Loucy (cell line): ENCODE results near the gene TAAR9.
"Not testable (repeated sequence)": the region's sequence is repeated elsewhere in the genome, so short reads cannot be mapped to it uniquely, and the experiment has no call there.

Source experiments
- H2AFZ ChIP-seq: fragments of 200-600 bp; sonication (generic); 2 replicates; pipeline ENCODE4 v1.6.0; 2016; ENCODE audit warnings: antibody characterized with exemption, mild to moderate bottlenecking, low read length, moderate library complexity
- H3F3A ChIP-seq: fragments of 200-600 bp; 2 replicates; pipeline ENCODE4 v1.6.0; 2016; ENCODE audit warnings: antibody characterized with exemption, low read depth, mild to moderate bottlenecking
- H3K27me3 ChIP-seq: fragments of 200-600 bp; sonication (generic); 2 replicates; pipeline ENCODE4 v1.6.1; 2014; ENCODE audit warnings: low read length, mild to moderate bottlenecking; ENCODE audit not compliant: insufficient read depth, poor library complexity, severe bottlenecking
- H3K36me3 ChIP-seq: fragments of 200-600 bp; sonication (generic); 2 replicates; pipeline ENCODE4 v1.6.1; 2016; ENCODE audit warnings: low read length; ENCODE audit not compliant: insufficient read depth
- H3K4me1 ChIP-seq: fragments of 200-600 bp; sonication (generic); 2 replicates; pipeline ENCODE4 v1.5.1; 2014; ENCODE audit warnings: low read length, mild to moderate bottlenecking; ENCODE audit not compliant: insufficient read depth, poor library complexity, severe bottlenecking
- H3K4me2 ChIP-seq: fragments of 200-600 bp; sonication (generic); 2 replicates; pipeline ENCODE4 v1.6.0; 2014; ENCODE audit warnings: antibody characterized with exemption, low read length, low read depth, mild to moderate bottlenecking; ENCODE audit not compliant: poor library complexity, severe bottlenecking
- H3K4me3 ChIP-seq: fragments of 200-600 bp; sonication (generic); 2 replicates; pipeline ENCODE4 v1.5.1; 2014; ENCODE audit warnings: low read length, mild to moderate bottlenecking, mixed read lengths; ENCODE audit not compliant: poor library complexity, severe bottlenecking
- H3K79me2 ChIP-seq: fragments of 200-600 bp; sonication (generic); 2 replicates; pipeline ENCODE4 v1.6.1; 2014; ENCODE audit warnings: low read length; ENCODE audit not compliant: insufficient read depth
- H3K9ac ChIP-seq: fragments of 200-600 bp; sonication (generic); 2 replicates; pipeline ENCODE4 v1.6.0; 2014; ENCODE audit warnings: mild to moderate bottlenecking, low read depth, low read length, moderate library complexity; ENCODE audit not compliant: poor library complexity, severe bottlenecking
- H3K9me2 ChIP-seq: fragments of 200-600 bp; sonication (generic); replicated peaks from 2 replicates; pipeline ENCODE4 v1.6.1; 2016; ENCODE audit warnings: low read depth, low read length, mixed read lengths
- H3K9me3 ChIP-seq: fragments of 200-600 bp; sonication (generic); 2 replicates; pipeline ENCODE4 v1.6.1; 2014; ENCODE audit warnings: mild to moderate bottlenecking, antibody characterized with exemption, low read length, low read depth; ENCODE audit not compliant: insufficient read depth
- H4K20me1 ChIP-seq: fragments of 200-600 bp; sonication (generic); 2 replicates; pipeline ENCODE4 v1.6.0; 2014; ENCODE audit warnings: antibody characterized with exemption, low read length, mild to moderate bottlenecking; ENCODE audit not compliant: insufficient read depth, poor library complexity, severe bottlenecking
- EZH2phosphoT487 ChIP-seq: fragments of 200-600 bp; IDR thresholded peaks from 2 replicates; pipeline ENCODE4 v1.6.1; 2018; ENCODE audit warnings: antibody characterized with exemption, mild to moderate bottlenecking, moderate library complexity, borderline replicate concordance
- TF ChIP-seq, protein P1 (sequence below): fragments of 200-600 bp; sonication (generic); conservative IDR thresholded peaks from 2 replicates; pipeline ENCODE4 v1.5.1; 2014; ENCODE audit warnings: mild to moderate bottlenecking, antibody characterized with exemption, low read length

Gene TAAR9

DNA sequence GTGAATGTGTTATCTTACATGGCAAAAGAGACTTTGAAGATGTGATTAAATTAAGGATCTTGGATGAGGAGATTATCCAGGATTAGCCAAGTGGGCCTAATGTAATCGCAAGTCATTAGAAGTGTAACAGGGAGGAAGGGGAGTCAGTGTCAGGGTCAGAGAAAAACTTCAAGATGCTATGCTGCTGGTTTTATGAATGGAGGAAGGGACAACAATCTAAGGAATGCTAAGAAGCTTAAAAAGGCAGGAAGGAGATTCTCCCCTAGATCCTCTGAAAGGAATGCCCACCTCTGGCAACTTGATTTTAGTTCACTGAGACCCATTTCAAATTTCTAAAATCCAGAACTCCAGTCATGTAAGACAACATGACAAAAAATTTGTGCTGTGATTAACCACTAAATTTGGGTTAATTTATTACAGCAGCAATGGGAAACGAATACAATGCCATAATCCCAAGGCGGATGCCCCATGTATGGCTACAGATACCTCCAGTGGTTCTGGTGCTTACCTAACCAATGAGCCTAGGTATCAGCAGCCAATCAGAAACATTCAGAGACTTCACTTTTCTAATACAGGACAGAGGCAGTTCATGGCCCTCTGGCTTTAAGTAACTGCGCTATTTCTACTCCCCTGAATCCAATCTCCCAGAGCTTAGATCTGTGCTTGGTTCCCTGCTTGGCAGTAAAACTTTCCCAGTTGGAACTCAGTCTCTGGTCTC, 10.8 kb downstream of the TAAR9 start:
- Histone ChIP-seq H3K27me3 (no peaks in the 10 kb centered on the region), H3K36me3 (no peaks in the 10 kb centered on the region), H3K4me1 (no peaks in the 10 kb centered on the region), H3K4me2 (no peak overlapping the region), H3K79me2 (no peaks in the 10 kb centered on the region), H3K9me2 (no peaks in the 10 kb centered on the region), H2AFZ (no peak overlapping the region), H3K4me3 (no peak overlapping the region), H3K9me3 (no peaks in the 10 kb centered on the region), H4K20me1 (no peaks in the 10 kb centered on the region), H3F3A (no peaks in the 10 kb centered on the region), H3K9ac (no peak overlapping the region)
- TF ChIP-seq, protein P1, sequence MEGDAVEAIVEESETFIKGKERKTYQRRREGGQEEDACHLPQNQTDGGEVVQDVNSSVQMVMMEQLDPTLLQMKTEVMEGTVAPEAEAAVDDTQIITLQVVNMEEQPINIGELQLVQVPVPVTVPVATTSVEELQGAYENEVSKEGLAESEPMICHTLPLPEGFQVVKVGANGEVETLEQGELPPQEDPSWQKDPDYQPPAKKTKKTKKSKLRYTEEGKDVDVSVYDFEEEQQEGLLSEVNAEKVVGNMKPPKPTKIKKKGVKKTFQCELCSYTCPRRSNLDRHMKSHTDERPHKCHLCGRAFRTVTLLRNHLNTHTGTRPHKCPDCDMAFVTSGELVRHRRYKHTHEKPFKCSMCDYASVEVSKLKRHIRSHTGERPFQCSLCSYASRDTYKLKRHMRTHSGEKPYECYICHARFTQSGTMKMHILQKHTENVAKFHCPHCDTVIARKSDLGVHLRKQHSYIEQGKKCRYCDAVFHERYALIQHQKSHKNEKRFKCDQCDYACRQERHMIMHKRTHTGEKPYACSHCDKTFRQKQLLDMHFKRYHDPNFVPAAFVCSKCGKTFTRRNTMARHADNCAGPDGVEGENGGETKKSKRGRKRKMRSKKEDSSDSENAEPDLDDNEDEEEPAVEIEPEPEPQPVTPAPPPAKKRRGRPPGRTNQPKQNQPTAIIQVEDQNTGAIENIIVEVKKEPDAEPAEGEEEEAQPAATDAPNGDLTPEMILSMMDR, result no peak
- TF ChIP-seq EZH2phosphoT487, result no peak

DNA sequence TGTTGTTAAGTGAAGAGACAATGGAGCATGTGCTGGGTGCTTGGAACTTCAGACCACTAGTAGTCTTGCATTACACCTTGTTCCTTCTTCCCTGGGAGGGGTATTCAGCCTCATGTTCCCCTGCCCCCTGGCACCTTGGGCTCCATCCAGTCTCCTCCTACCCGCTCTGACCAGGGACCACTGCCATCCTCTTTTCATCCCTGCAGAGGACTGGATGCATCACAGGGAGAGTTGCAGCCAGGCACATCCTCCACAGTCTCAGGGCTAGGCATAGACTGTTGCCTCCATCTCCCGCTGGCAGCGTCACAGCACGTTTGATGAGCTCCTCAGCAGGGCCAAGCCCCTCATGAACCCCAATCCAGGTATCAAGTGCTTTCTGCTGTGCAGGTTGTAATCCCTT, 13.1 kb downstream of the TAAR9 start:
- Histone ChIP-seq H3K4me2 (no peak overlapping the region), H4K20me1 (no peaks in the 10 kb centered on the region), H3F3A (no peaks in the 10 kb centered on the region), H3K4me1 (no peaks in the 10 kb centered on the region), H3K4me3 (no peak overlapping the region), H3K9me2 (no peaks in the 10 kb centered on the region), H2AFZ (no peak overlapping the region), H3K9ac (no peak overlapping the region), H3K9me3 (no peaks in the 10 kb centered on the region), H3K36me3 (no peaks in the 10 kb centered on the region), H3K79me2 (no peaks in the 10 kb centered on the region), H3K27me3 (no peaks in the 10 kb centered on the region)
- no peak for TF ChIP-seq EZH2phosphoT487
- TF ChIP-seq, protein P1, result no peak

DNA sequence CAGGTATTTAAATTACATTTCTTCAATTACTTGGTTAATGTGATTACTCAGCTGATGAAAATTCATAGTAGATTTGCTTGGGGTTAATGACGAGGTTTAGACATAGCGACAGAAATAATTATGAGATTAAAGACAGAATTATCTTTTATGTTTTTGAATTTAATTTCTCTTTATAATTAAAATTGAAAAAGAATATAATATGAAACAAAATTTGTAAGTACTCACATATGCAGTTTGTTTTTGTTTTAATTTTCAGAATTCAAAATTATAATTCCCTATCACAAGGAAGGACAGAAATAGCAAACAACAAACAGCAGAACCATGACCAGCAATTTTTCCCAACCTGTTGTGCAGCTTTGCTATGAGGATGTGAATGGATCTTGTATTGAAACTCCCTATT, 14.3 kb downstream of the TAAR9 start, which contains the start of gene TAAR8:
Gene TAAR8 (plus strand): TSS at position 301 of the 400 bp plus-strand sequence. CDS start 21 bp downstream, at position 322.
- Histone ChIP-seq H3K4me1 (no peaks in the 10 kb centered on the region), H4K20me1 (no peaks in the 10 kb centered on the region), H3K4me3 (no peak within 1 kb of the TSS), H2AFZ (no peak within 1 kb of the TSS), H3K4me2 (no peak within 1 kb of the TSS), H3K9me3 (no peaks in the 10 kb centered on the region), H3K27me3 (no peaks in the 10 kb centered on the region), H3K9ac (no peak within 1 kb of the TSS), H3K79me2 (no peaks in the 10 kb centered on the region), H3K36me3 (no peaks in the 10 kb centered on the region), H3F3A (no peaks in the 10 kb centered on the region), H3K9me2 (no peaks in the 10 kb centered on the region)
- no peak for TF ChIP-seq EZH2phosphoT487
- TF ChIP-seq, protein P1, result no peak

DNA sequence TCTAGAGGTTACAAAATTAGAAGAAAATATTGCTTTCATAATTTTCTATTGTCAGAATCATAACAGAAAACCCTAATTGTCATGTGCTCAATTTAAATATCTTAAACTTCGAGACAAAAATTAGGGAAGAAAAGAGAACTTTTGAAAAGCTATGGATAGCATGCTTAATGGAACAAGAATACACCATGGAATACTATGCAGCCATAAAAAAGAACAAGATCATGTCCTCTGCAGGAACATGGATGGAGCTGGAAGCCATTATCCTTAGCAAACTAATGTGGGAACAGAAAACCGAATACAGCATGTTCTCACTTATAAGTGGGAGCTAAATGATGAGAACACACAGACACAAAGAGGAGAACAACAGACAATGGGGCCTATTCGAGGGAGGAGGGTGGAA, 22.0 kb downstream of the TAAR9 start:
- H3K36me3 ChIP-seq, H3K4me2 ChIP-seq, H3K9me2 ChIP-seq, H2AFZ ChIP-seq, H3K79me2 ChIP-seq, H3K4me3 ChIP-seq, H3K9me3 ChIP-seq, H3F3A ChIP-seq, H3K9ac ChIP-seq, H4K20me1 ChIP-seq, H3K4me1 ChIP-seq, H3K27me3 ChIP-seq: not testable (repeated sequence)
